ENCODE results near the gene MIER1.
A peak's percentile ranks its signal among the peaks of the same experiment; 100 is the strongest.

MIER1 gene

DNA sequence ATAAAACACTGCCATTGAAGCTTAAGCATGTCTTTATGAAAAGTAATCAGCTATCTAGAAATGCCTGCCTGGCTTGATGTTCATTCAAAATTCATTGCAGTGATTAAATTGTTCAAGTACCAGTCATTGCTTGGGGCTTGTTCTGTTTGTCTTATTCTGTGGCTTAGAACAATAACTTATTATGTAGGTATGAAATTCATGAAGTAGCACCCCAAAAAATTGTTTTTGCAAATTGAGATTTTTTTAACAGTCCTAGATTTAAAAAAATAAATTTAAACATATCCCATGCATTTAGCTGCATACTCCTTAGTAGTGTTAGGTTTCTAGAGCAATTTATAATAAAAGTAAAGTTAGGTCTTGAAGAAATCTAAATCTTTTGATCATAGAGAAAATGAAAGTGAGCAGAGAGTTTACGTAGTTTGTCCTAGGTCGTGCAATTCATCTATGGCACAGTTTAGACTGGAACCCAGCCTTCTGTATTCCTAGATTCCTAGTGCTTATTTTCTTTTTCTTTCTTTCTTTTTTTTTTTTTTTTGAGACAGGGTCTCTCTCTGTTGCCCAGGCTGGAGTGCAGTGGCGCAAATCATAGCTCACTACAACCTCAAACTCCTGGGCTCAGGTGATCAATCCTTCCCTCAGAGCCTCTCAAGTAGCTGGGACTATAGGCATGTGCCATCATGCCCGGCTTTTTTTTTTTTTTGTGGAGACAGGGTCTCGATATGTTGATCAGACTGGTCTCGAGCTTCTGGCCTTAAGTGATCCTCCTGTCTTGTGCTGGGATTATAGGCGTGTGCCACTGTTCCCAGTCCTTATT lies 9.3 kb downstream of the MIER1 start:
- H3K4me1 ChIP-seq (ENCODE audit: control insufficient read depth in 2 of 2, insufficient read depth in 2 of 2, low read length in 2 of 2): peaks cover 12 to 17% of the 10 kb centered on the region in 2 donors
- no peaks in the 10 kb centered on the region for H3K9me3 ChIP-seq (ENCODE audit: control insufficient read depth in 2 of 2, low read length in 2 of 2)
- H3K9ac ChIP-seq (ENCODE audit: low read depth in 1 of 2, low read length in 2 of 2): peak overlapping the region; percentile 14 to 58
- H3K27ac ChIP-seq (ENCODE audit: low read depth in 2 of 2, low read length in 2 of 2): no peak overlapping the region
- no peaks in the 10 kb centered on the region for H3K36me3 ChIP-seq (ENCODE audit: control insufficient read depth in 2 of 2, insufficient read depth in 2 of 2, low read length in 2 of 2)
- no peaks in the 10 kb centered on the region for H3K27me3 ChIP-seq (ENCODE audit: control insufficient read depth in 2 of 2, insufficient read depth in 2 of 2, low read length in 2 of 2)
- peak overlapping the region; percentile 35 to 49 for H3K4me3 ChIP-seq (ENCODE audit: low read length in 2 of 2)

DNA sequence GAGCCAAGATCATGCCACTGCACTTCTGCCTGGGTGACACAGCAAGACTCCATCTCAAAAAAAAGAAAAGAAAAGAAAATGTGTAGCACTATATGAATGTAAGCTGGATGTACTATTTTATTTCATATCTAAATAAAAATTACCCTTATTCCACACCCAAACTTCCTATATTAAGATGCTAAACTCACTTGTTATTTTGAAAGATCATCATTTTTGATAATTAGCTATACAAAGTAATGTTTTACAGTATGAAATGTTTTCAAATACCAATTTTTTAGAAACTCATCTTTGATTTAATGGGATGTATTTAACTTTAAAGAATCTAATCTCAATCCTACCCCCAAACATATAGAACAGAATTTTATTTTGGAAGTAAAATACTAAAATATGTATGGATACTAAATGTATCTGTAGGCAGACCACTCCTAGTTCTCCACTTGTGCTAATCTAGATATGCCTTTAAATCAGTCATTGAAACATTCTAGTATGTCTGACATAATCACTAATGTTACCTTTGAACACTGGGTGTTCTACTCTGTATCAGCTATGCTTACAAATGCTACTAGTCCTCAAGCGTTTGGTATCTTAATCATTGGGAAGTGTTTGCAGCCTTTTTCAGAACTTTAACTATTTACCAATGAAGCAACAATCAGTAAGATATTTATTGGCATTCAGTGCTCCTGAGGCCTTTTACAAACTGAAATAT lies 12.9 kb downstream of the MIER1 start:
- Histone ChIP-seq H3K4me1 (ENCODE audit: control insufficient read depth in 2 of 2, insufficient read depth in 2 of 2, low read length in 2 of 2) (peaks cover 5 to 12% of the 10 kb centered on the region in 2 donors), H3K27ac (ENCODE audit: low read depth in 2 of 2, low read length in 2 of 2) (no peak overlapping the region), H3K4me3 (ENCODE audit: low read length in 2 of 2) (no peak overlapping the region), H3K9ac (ENCODE audit: low read depth in 1 of 2, low read length in 2 of 2) (no peak overlapping the region), H3K36me3 (ENCODE audit: control insufficient read depth in 2 of 2, insufficient read depth in 2 of 2, low read length in 2 of 2) (peaks cover 3 to 7% of the 10 kb centered on the region in 2 donors), H3K27me3 (ENCODE audit: control insufficient read depth in 2 of 2, insufficient read depth in 2 of 2, low read length in 2 of 2) (no peaks in the 10 kb centered on the region), H3K9me3 (ENCODE audit: control insufficient read depth in 2 of 2, low read length in 2 of 2) (no peaks in the 10 kb centered on the region)

DNA sequence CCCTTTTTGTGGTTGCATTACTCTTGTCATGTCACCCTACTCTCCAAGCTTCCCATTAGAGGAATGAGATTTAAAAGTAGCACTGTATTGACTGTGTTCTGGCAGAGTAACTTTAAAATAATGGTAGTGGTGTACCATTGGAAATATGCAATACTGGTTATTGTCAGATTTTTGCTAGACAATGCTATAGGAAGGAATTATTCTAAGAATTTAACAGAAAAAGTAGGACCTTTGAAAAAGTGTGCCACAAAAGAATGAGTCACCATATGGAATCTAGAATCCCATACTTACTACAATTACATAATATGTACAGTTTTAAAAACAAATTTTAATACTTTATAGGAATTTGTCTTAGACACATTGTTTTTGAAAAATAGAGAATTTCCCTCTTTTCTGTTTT lies 13.8 kb downstream of the MIER1 start:
- Histone ChIP-seq H3K27me3 (ENCODE audit: control insufficient read depth in 2 of 2, insufficient read depth in 2 of 2, low read length in 2 of 2) (no peaks in the 10 kb centered on the region), H3K9ac (ENCODE audit: low read depth in 1 of 2, low read length in 2 of 2) (no peak overlapping the region), H3K27ac (ENCODE audit: low read depth in 2 of 2, low read length in 2 of 2) (no peak overlapping the region), H3K4me1 (ENCODE audit: control insufficient read depth in 2 of 2, insufficient read depth in 2 of 2, low read length in 2 of 2) (peaks cover 0 to 8% of the 10 kb centered on the region in 2 donors), H3K4me3 (ENCODE audit: low read length in 2 of 2) (no peak overlapping the region), H3K36me3 (ENCODE audit: control insufficient read depth in 2 of 2, insufficient read depth in 2 of 2, low read length in 2 of 2) (peaks cover 5 to 7% of the 10 kb centered on the region in 2 donors), H3K9me3 (ENCODE audit: control insufficient read depth in 2 of 2, low read length in 2 of 2) (no peaks in the 10 kb centered on the region)

DNA sequence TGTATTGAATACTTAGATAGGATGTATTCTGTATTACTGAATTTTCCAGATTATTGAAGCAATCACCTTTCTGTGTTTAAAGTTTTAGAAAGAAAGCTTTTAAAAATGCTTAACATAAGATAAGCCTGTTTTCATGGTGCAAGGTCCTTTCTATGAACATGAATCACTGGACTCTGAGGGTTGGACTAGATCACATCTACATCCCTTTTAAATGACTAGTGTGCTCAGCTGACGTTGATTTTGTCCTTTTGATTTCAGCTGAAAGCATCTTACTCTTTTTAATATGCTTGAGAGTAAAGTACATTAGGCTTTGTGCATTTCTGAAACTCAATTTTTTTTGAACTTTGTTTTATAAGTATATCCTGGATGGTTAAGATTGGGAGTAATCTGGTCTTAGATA lies 16.2 kb downstream of the MIER1 start:
- H3K4me1 ChIP-seq (ENCODE audit: control insufficient read depth in 2 of 2, insufficient read depth in 2 of 2, low read length in 2 of 2): no peaks in the 10 kb centered on the region
- H3K36me3 ChIP-seq (ENCODE audit: control insufficient read depth in 2 of 2, insufficient read depth in 2 of 2, low read length in 2 of 2): peaks cover 15% of the 10 kb centered on the region in 2 donors
- no peaks in the 10 kb centered on the region for H3K27me3 ChIP-seq (ENCODE audit: control insufficient read depth in 2 of 2, insufficient read depth in 2 of 2, low read length in 2 of 2)
- H3K4me3 ChIP-seq (ENCODE audit: low read length in 2 of 2): no peak overlapping the region
- H3K27ac ChIP-seq (ENCODE audit: low read depth in 2 of 2, low read length in 2 of 2): no peak overlapping the region
- no peaks in the 10 kb centered on the region for H3K9me3 ChIP-seq (ENCODE audit: control insufficient read depth in 2 of 2, low read length in 2 of 2)
- H3K9ac ChIP-seq (ENCODE audit: low read depth in 1 of 2, low read length in 2 of 2): no peak overlapping the region

DNA sequence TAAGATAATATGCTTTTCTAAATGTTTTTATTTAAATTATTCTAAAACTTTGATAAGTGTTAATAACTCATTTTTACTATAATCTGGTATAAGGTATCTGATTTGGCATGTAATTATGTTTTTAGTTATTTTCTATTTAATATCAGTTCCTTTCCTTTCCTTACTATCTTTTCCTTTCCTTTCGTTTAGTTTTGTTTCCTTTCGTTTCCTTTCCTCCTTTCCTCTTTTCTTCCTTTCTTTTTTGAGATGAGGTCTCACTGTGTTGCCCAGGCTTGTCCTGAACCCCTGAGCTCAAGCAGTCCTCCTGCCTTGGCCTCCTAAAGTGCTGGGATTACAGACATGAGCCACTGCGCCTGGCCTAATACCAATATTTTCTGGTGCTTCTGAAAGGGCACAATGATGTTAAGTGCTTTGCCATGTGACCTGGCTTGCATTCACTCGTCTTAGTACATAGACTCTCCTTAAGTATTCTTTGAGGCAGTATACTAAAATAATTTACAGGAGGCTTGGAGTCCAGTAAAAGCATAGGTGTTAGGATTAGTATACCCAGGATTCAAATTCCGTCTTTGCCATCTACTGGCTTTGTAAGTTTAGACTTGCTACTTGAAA lies 18.7 kb downstream of the MIER1 start:
- Histone ChIP-seq H3K4me3 (ENCODE audit: low read length in 2 of 2) (no peak overlapping the region), H3K27ac (ENCODE audit: low read depth in 2 of 2, low read length in 2 of 2) (no peak overlapping the region), H3K9me3 (ENCODE audit: control insufficient read depth in 2 of 2, low read length in 2 of 2) (no peaks in the 10 kb centered on the region), H3K4me1 (ENCODE audit: control insufficient read depth in 2 of 2, insufficient read depth in 2 of 2, low read length in 2 of 2) (no peaks in the 10 kb centered on the region), H3K36me3 (ENCODE audit: control insufficient read depth in 2 of 2, insufficient read depth in 2 of 2, low read length in 2 of 2) (peaks cover 29 to 40% of the 10 kb centered on the region in 2 donors), H3K27me3 (ENCODE audit: control insufficient read depth in 2 of 2, insufficient read depth in 2 of 2, low read length in 2 of 2) (no peaks in the 10 kb centered on the region), H3K9ac (ENCODE audit: low read depth in 1 of 2, low read length in 2 of 2) (no peak overlapping the region)

DNA sequence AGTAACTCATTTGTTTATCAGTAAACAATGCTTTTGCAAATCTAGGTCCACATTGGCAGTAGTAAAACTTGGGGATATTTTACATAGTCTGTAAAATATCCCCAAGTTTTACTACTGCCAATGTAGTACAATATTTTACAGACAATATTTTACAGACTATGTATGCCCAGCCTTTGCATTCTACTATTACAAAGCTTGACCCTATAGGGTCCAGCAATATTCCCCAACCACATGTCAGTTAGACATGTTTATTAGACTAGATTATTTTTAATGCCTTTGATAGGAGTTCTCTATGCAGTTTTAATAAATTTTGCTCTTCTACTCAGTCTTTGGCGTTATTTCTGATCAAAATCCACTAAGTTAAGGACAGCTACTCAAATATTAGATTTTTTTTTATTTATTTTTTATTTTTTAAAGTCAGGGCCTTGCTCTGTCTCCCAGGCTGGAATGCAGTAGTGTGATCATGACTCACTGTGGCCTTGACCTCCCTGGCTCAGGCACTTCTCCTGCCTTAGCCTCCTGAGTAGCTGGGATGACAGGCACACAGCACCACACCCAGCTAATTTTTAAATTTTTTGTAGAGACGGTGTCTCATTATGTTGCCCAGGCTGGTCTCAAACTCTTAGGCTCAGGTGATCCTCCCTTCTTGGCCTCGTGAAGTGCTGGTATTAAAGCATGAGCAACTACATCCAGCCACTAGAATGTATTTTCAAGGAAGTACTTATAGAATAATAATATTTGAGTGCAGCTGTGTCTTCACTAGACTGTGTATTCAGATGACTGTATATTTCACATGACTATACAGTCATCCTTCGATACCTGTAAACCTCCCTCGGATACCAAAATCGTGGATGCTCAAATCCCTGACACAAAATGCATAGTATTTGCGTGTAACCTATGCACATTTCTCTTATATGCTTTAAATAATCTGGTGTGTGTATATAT lies 19.8 kb downstream of the MIER1 start:
- H3K27me3 ChIP-seq (ENCODE audit: control insufficient read depth in 2 of 2, insufficient read depth in 2 of 2, low read length in 2 of 2): no peaks in the 10 kb centered on the region
- H3K27ac ChIP-seq (ENCODE audit: low read depth in 2 of 2, low read length in 2 of 2): no peak overlapping the region
- H3K4me3 ChIP-seq (ENCODE audit: low read length in 2 of 2): no peak overlapping the region
- H3K36me3 ChIP-seq (ENCODE audit: control insufficient read depth in 2 of 2, insufficient read depth in 2 of 2, low read length in 2 of 2): peaks cover 40 to 46% of the 10 kb centered on the region in 2 donors
- no peak overlapping the region for H3K9ac ChIP-seq (ENCODE audit: low read depth in 1 of 2, low read length in 2 of 2)
- H3K4me1 ChIP-seq (ENCODE audit: control insufficient read depth in 2 of 2, insufficient read depth in 2 of 2, low read length in 2 of 2): no peaks in the 10 kb centered on the region
- no peaks in the 10 kb centered on the region for H3K9me3 ChIP-seq (ENCODE audit: control insufficient read depth in 2 of 2, low read length in 2 of 2)

DNA sequence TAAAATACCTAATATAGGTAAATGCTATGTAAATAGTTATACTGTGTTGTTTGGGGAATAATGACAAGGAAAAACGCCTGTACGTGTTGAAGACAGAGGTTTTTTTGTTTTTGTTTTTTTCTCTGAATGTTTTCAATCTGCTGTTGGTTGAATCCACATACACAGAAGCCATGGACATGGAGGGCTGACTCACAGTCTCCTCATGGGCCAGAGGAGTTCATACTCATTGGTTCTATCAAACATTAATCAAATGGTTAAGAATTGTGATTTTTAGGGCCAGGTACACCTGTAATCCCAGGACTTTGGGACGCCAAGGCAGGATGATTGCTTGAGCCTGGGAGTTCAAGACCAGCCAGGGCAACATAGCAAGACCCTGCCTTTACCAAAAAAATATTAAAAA lies 20.5 kb downstream of the MIER1 start:
- Histone ChIP-seq H3K27ac (ENCODE audit: low read depth in 2 of 2, low read length in 2 of 2) (no peak overlapping the region), H3K27me3 (ENCODE audit: control insufficient read depth in 2 of 2, insufficient read depth in 2 of 2, low read length in 2 of 2) (no peaks in the 10 kb centered on the region), H3K4me3 (ENCODE audit: low read length in 2 of 2) (no peak overlapping the region), H3K4me1 (ENCODE audit: control insufficient read depth in 2 of 2, insufficient read depth in 2 of 2, low read length in 2 of 2) (no peaks in the 10 kb centered on the region), H3K9me3 (ENCODE audit: control insufficient read depth in 2 of 2, low read length in 2 of 2) (no peaks in the 10 kb centered on the region), H3K9ac (ENCODE audit: low read depth in 1 of 2, low read length in 2 of 2) (no peak overlapping the region), H3K36me3 (ENCODE audit: control insufficient read depth in 2 of 2, insufficient read depth in 2 of 2, low read length in 2 of 2) (peaks cover 41 to 49% of the 10 kb centered on the region in 2 donors)

DNA sequence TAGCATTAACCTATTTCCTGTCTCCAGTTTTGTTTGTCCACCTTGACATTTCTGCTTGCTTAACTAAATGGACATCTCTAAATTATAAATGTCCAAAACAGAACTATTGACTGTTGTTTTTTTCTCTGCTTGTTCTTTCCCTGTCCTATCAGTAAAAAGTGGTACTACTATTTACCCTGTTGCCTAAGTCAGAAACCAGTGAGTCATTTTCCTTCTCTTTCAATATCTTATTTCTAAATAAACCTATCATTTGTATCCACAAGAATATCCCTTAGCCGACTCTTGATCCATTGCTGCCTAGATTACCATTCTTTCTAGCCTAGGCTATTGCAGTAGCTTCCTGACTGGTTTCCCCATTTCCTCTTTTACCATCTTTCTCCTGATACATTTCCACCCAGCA lies 22.5 kb downstream of the MIER1 start:
- no peaks in the 10 kb centered on the region for H3K9me3 ChIP-seq (ENCODE audit: control insufficient read depth in 2 of 2, low read length in 2 of 2)
- H3K27ac ChIP-seq (ENCODE audit: low read depth in 2 of 2, low read length in 2 of 2): no peak overlapping the region
- H3K36me3 ChIP-seq (ENCODE audit: control insufficient read depth in 2 of 2, insufficient read depth in 2 of 2, low read length in 2 of 2): peaks cover 47 to 61% of the 10 kb centered on the region in 2 donors
- no peak overlapping the region for H3K9ac ChIP-seq (ENCODE audit: low read depth in 1 of 2, low read length in 2 of 2)
- no peaks in the 10 kb centered on the region for H3K4me1 ChIP-seq (ENCODE audit: control insufficient read depth in 2 of 2, insufficient read depth in 2 of 2, low read length in 2 of 2)
- H3K27me3 ChIP-seq (ENCODE audit: control insufficient read depth in 2 of 2, insufficient read depth in 2 of 2, low read length in 2 of 2): no peaks in the 10 kb centered on the region
- H3K4me3 ChIP-seq (ENCODE audit: low read length in 2 of 2): no peak overlapping the region

DNA sequence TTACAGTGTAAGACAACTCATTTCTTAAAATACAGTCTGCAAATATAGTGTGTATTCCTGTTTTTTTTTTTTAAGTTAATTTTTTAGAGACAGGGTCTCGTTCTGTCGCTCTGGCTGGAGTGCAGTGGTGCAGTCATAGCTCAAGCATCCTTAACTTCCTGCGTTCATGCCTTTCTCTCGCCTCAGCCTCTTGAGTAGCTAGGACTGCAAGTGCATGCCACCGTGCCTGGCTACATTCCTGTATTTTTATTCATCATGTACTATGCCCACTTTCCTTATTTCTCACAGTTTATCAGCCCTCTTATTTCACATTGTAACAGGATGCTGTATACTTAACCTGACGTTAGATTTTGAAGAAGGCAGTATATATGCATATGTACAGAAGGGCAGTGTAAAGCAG lies 26.7 kb downstream of the MIER1 start:
- H3K9ac ChIP-seq (ENCODE audit: low read depth in 1 of 2, low read length in 2 of 2): no peak overlapping the region
- peaks cover 0 to 3% of the 10 kb centered on the region in 2 donors for H3K4me1 ChIP-seq (ENCODE audit: control insufficient read depth in 2 of 2, insufficient read depth in 2 of 2, low read length in 2 of 2)
- H3K9me3 ChIP-seq (ENCODE audit: control insufficient read depth in 2 of 2, low read length in 2 of 2): no peaks in the 10 kb centered on the region
- H3K36me3 ChIP-seq (ENCODE audit: control insufficient read depth in 2 of 2, insufficient read depth in 2 of 2, low read length in 2 of 2): peaks cover 53 to 60% of the 10 kb centered on the region in 2 donors
- no peak overlapping the region for H3K4me3 ChIP-seq (ENCODE audit: low read length in 2 of 2)
- no peak overlapping the region for H3K27ac ChIP-seq (ENCODE audit: low read depth in 2 of 2, low read length in 2 of 2)
- no peaks in the 10 kb centered on the region for H3K27me3 ChIP-seq (ENCODE audit: control insufficient read depth in 2 of 2, insufficient read depth in 2 of 2, low read length in 2 of 2)

Data from mucosa of rectum (tissue), 2 donors.